Astrocyte of the spinal cord (primary cell): ENCODE results near the gene MAFG.

Experiments used
- DNase-seq: peaks from one replicate; pipeline ENCODE4 v3.0.0; 2011; ENCODE audit warnings: low read depth, low spot score
- H3K4me3 ChIP-seq: 2 replicates; pipeline ENCODE4 v1.5.1; 2011; ENCODE audit warnings: low read depth, mild to moderate bottlenecking, low read length, moderate library complexity
- CTCF ChIP-seq: IDR thresholded peaks from 2 replicates; pipeline ENCODE4 v1.5.1; 2012; ENCODE audit warnings: low read depth, mild to moderate bottlenecking, low read length, inconsistent platforms
- in situ Hi-C: cut with HindIII; loops from 2 replicates; pipeline ENCODE4 v1.10.0; 2017; ENCODE audit warnings: low sequenced_read_pairs

The MAFG gene

DNA sequence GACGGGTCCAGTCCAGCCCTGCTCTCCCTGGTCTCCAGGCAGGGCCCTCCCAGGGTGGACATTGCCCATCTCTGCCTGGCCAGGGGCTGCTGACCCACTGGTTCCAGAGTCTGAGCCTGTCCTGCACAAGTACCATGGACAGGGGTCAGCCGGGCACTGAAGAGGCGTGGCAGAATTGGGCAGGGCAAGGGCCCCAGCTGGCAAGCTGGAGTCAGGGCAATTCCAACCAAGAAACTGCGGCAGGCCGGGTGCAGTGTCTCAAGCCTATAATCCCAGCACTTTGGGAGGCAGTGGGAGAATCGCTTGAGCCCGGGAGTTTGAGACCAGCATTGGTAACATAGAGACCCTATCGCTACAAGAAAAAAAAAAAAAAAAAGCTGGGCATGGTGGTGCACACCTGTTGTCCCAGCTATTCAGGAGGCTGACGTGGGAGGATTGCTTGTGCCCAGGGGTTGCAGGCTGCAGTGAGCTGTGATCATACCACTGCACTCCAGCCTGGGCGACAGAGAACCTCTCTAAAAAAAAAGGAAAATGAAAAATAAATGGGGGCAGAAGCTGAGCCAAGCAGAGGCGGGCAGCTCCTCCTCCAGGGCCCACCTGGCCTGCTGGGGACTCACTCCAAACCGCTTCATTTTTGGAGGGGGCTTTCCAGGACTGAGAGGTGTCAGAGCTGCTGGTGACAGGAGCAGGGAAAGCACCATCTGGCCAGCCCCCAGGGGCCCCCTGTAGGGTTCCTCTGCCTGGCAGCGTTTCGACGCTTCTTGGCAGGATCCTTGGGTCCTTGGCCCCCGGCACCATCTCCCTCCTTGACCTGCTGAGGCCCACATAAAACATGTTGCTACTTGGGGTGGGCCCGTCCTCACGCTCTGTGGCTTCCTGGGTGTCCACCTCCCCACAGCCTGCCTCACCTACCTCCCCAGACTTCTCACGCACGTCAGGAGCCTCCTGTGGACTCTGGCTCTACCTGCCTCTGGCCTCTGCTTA lies 2.9 kb upstream of the MAFG start:
- no peak for DNase-seq
- no peak overlapping the region for H3K4me3 ChIP-seq
- no peak for TF ChIP-seq CTCF
- in situ Hi-C loops, result no loop called here

DNA sequence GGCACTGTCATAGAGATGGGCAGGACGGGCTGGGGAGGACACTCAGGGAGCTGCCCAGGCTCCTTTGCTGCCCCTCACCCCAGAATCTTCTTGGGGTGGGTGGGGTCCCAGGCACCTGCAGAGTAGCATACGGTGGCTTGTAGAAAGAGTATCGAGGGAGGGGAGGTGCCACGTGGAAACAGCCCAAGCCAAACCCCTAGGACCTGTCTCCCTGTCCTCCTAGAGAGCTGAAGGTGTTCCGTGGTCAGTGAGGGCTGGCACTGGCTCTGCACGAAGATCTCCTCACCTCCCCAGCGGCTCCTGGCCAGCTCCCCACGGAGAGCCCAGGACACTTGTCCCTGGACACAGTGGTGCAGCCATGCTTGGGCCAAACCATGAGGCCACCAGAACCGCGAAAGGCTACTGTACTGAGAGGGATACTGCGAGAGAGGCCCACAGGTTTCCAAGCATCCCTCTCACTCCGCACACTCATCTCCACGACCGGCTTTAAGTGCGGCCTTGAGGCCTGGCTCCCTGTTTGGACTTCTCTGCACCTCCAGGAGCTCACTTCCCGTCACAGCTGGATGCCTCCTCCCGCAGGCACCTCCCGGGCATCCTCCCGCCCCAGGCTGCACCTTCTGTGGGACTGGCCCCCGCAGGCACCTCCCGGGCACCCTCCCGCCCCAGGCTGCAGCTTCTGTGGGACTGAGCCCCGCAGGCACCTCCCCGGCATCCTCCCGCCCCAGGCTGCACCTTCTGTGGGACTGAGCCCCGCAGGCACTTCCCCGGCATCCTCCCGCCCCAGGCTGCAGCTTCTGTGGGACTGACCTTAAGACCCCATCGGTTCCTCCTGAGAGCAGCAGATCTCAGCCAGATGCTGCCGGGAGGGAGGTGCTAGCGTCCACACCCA lies 2.0 kb upstream of the MAFG start:
- no peak for TF ChIP-seq CTCF
- no peak overlapping the region for H3K4me3 ChIP-seq
- DNase-seq, result no peak
- in situ Hi-C loops, result no loop called here

GRCh38 chr17:81928544-81929252 lies 1.2 kb upstream of the MAFG start:
- no peak for DNase-seq
- H3K4me3 ChIP-seq, result peak overlapping the region; percentile 76
- no peak for TF ChIP-seq CTCF
- in situ Hi-C loops, result no loop called here

DNA sequence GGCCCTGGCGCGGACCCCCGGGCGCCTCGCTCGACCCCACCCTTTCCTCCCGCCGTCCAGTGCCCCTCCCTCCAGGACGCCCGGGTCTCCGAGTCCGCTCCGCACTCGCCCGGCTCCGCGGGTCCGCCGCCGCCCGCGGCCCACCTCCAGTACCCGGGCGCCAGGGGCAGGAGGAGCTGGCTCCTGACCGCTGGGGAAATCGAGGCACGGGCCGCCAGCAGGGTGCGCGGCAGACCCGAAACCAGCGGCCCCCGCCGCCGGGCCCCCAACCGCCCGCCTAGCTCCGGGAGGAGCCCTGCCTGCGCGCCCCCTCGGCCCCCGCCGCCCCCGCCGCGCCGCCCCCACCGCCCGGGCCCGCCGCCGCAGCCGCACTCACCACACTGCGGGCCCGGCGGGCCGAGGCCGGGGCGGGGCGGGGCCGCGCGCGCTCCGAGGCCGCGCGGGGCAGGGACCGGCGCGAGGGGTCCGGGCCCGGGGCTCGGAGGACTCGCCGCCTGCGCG lies 333 bp downstream of the MAFG start:
- no peak for DNase-seq
- in situ Hi-C loops, result no loop called here
- no peak for TF ChIP-seq CTCF
- H3K4me3 ChIP-seq, result peak overlapping the region; percentile 76

DNA sequence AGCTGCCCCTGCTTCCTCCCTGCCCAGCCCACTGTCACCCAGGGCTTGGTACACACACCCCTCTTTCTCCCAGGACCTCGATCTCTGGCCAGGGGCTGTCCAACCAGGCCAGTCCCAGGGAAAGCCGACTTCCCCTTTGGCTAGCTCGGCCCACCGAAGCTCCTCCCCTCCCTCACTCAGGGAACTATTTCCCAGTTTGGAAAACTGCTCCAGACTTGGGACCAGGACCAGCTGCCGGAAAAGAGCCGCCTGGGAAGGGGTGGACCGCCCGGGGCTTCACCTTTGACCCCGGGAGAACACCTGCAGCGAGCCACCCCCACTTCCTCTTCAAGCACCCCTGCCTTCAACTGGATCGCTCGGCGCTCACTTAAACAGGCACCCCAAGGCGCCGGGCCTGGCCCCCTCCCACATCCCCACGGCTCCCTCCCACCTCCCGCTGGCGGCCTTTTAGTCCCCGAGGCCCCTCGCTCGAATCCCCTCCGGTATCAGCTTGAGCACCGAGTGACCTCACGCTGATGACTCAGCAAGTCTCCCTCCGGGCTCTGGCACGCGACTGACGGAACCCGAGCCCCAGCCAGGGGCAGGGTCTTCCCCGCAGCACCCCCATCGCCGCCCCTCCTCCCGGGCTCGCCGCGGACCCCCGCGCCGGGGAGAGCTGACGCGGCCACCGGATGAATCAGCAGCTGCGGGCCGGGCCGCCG lies 934 bp downstream of the MAFG start:
- in situ Hi-C loops, result no loop called here
- H3K4me3 ChIP-seq, result peak overlapping the region; percentile 76
- peak; percentile 72 for DNase-seq
- TF ChIP-seq CTCF, result no peak
